SK-N-SH treated with all-trans-retinoic acid at 6 μM for 48 hours (cell line): ENCODE measurements around the gene MFSD6.

Experiments
- ARNTL ChIP-seq: fragments of 450-650 bp; formaldehyde crosslinking; IDR thresholded peaks from 2 replicates; pipeline ENCODE4 v1.5.0; 2020; ENCODE audit warnings: low read depth, mild to moderate bottlenecking, moderate library complexity, borderline replicate concordance
- GLIS3 ChIP-seq: fragments of 250-450 bp; sonication (Bioruptor Pico); IDR thresholded peaks from 2 replicates; pipeline ENCODE4 v1.5.0; 2020; ENCODE audit warnings: mild to moderate bottlenecking, moderate library complexity
- TF ChIP-seq, protein P1 (sequence below): fragments of 250-450 bp; sonication (Bioruptor Pico); IDR thresholded peaks from 2 replicates; pipeline ENCODE4 v1.5.0; 2020; ENCODE audit warnings: mild to moderate bottlenecking, moderate library complexity
- TF ChIP-seq, protein P2 (sequence below): fragments of 250-450 bp; sonication (Bioruptor Pico); IDR thresholded peaks from 2 replicates; pipeline ENCODE4 v1.5.1; 2021; ENCODE audit warnings: mild to moderate bottlenecking, moderate library complexity
- TF ChIP-seq, protein P3 (sequence below): fragments of 250-450 bp; sonication (Bioruptor Pico); IDR thresholded peaks from 2 replicates; pipeline ENCODE4 v1.8.0; 2021; ENCODE audit warnings: low read depth, mild to moderate bottlenecking, moderate library complexity, borderline replicate concordance

DNA sequence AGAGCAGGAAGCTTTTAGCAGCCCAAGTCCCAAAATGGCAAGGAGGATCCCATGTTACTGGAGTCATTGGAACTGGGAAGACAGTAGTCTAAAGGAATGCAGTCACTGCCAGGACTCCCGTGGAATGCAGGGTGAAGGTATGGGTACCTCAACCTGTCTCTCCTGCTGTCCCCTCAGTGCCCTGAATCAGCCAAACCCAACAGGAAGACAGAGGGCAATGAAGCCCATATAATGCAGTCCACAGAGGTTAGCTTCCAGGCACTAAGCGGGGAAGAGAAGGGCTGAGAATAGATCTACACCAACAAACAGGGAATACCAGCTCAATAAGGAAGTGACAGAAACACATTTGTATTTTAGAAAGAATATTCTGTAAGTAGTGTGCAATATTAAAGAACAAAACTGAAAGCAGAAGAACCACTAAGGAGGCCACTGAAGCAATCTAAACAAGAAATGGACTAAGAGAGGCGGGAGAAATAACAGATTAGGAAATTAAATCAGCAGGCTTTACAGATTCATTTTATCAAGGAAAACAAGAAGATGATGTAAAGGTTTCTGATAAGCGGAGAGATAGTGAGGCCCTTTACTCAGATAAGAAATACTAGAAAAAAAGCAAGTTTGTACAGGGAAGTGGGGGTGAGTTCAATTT, 118.1 kb downstream of the MFSD6 start:
- TF ChIP-seq ARNTL (no peak), GLIS3 (no peak)
- TF ChIP-seq, protein P1, sequence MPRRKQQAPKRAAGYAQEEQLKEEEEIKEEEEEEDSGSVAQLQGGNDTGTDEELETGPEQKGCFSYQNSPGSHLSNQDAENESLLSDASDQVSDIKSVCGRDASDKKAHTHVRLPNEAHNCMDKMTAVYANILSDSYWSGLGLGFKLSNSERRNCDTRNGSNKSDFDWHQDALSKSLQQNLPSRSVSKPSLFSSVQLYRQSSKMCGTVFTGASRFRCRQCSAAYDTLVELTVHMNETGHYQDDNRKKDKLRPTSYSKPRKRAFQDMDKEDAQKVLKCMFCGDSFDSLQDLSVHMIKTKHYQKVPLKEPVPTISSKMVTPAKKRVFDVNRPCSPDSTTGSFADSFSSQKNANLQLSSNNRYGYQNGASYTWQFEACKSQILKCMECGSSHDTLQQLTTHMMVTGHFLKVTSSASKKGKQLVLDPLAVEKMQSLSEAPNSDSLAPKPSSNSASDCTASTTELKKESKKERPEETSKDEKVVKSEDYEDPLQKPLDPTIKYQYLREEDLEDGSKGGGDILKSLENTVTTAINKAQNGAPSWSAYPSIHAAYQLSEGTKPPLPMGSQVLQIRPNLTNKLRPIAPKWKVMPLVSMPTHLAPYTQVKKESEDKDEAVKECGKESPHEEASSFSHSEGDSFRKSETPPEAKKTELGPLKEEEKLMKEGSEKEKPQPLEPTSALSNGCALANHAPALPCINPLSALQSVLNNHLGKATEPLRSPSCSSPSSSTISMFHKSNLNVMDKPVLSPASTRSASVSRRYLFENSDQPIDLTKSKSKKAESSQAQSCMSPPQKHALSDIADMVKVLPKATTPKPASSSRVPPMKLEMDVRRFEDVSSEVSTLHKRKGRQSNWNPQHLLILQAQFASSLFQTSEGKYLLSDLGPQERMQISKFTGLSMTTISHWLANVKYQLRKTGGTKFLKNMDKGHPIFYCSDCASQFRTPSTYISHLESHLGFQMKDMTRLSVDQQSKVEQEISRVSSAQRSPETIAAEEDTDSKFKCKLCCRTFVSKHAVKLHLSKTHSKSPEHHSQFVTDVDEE (CRISPR knock-in tag): no peak
- TF ChIP-seq, protein P2, sequence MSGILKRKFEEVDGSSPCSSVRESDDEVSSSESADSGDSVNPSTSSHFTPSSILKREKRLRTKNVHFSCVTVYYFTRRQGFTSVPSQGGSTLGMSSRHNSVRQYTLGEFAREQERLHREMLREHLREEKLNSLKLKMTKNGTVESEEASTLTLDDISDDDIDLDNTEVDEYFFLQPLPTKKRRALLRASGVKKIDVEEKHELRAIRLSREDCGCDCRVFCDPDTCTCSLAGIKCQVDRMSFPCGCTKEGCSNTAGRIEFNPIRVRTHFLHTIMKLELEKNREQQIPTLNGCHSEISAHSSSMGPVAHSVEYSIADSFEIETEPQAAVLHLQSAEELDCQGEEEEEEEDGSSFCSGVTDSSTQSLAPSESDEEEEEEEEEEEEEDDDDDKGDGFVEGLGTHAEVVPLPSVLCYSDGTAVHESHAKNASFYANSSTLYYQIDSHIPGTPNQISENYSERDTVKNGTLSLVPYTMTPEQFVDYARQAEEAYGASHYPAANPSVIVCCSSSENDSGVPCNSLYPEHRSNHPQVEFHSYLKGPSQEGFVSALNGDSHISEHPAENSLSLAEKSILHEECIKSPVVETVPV (CRISPR knock-in tag): no peak
- TF ChIP-seq, protein P3, sequence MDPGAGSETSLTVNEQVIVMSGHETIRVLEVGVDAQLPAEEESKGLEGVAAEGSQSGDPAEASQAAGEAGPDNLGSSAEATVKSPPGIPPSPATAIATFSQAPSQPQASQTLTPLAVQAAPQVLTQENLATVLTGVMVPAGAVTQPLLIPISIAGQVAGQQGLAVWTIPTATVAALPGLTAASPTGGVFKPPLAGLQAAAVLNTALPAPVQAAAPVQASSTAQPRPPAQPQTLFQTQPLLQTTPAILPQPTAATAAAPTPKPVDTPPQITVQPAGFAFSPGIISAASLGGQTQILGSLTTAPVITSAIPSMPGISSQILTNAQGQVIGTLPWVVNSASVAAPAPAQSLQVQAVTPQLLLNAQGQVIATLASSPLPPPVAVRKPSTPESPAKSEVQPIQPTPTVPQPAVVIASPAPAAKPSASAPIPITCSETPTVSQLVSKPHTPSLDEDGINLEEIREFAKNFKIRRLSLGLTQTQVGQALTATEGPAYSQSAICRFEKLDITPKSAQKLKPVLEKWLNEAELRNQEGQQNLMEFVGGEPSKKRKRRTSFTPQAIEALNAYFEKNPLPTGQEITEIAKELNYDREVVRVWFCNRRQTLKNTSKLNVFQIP (CRISPR knock-in tag): no peak
